Trophoblast cell (in vitro differentiated cells and primary cell): ENCODE data around the gene HMGN3.

Experiments used
- DNase-seq, 2 donors: peaks; one replicate each; pipeline ENCODE4 v3.0.0-alpha.2; 2016
- H2AFZ ChIP-seq: 2 replicates; pipeline ENCODE4 v1.6.1; 2013; ENCODE audit warnings: low read length, moderate library complexity, mild to moderate bottlenecking; ENCODE audit not compliant: insufficient read depth, poor library complexity
- H2AK5ac ChIP-seq: 2 replicates; pipeline ENCODE4 v1.6.1; 2013; ENCODE audit warnings: mild to moderate bottlenecking, low read length
- H2BK120ac ChIP-seq: 2 replicates; pipeline ENCODE4 v1.6.1; 2013; ENCODE audit warnings: low read length, mild to moderate bottlenecking, moderate library complexity; ENCODE audit not compliant: insufficient read depth, poor library complexity
- H2BK12ac ChIP-seq: 2 replicates; pipeline ENCODE4 v1.6.1; 2013; ENCODE audit warnings: mild to moderate bottlenecking, low read length, moderate library complexity
- H2BK5ac ChIP-seq: 2 replicates; pipeline ENCODE4 v1.6.1; 2013; ENCODE audit warnings: low read length, low read depth, moderate library complexity, mild to moderate bottlenecking; ENCODE audit not compliant: poor library complexity
- H3K14ac ChIP-seq: 2 replicates; pipeline ENCODE4 v1.6.1; 2013; ENCODE audit warnings: mild to moderate bottlenecking, low read length
- H3K18ac ChIP-seq: 2 replicates; pipeline ENCODE4 v1.6.1; 2013; ENCODE audit warnings: mild to moderate bottlenecking, low read length
- H3K23ac ChIP-seq: 2 replicates; pipeline ENCODE4 v1.6.1; 2013; ENCODE audit warnings: low read length
- H3K27ac ChIP-seq: 2 replicates; pipeline ENCODE4 v1.5.1; 2013; ENCODE audit warnings: low read depth, mild to moderate bottlenecking, inconsistent platforms, low read length, moderate library complexity
- H3K27me3 ChIP-seq: 2 replicates; pipeline ENCODE4 v1.6.1; 2013; ENCODE audit warnings: inconsistent platforms, mild to moderate bottlenecking, low read length, moderate library complexity; ENCODE audit not compliant: insufficient read depth
- H3K36me3 ChIP-seq, 2 experiments: 1 replicate in 1 of 2; 2 replicates in 1 of 2; pipeline ENCODE4 v1.6.1; 2013; ENCODE audit warnings: low read length in 2 of 2, mild to moderate bottlenecking in 2 of 2, moderate library complexity in 1 of 2; ENCODE audit not compliant: insufficient read depth in 2 of 2, control insufficient read depth in 1 of 2
- H3K4ac ChIP-seq: 2 replicates; pipeline ENCODE4 v1.6.1; 2013; ENCODE audit warnings: low read depth, mild to moderate bottlenecking, low read length, moderate library complexity
- H3K4me1 ChIP-seq, 2 experiments: 1 replicate in 1 of 2; 2 replicates in 1 of 2; pipeline ENCODE4 v1.6.1; 2013; ENCODE audit warnings: low read length in 2 of 2, mild to moderate bottlenecking in 2 of 2, moderate library complexity in 1 of 2; ENCODE audit not compliant: insufficient read depth in 2 of 2, control insufficient read depth in 1 of 2
- H3K4me2 ChIP-seq: 2 replicates; pipeline ENCODE4 v1.6.1; 2013; ENCODE audit warnings: inconsistent platforms, mild to moderate bottlenecking, low read length, moderate library complexity
- H3K4me3 ChIP-seq: 2 replicates; pipeline ENCODE4 v1.5.1; 2013; ENCODE audit warnings: mild to moderate bottlenecking, low read depth, low read length, inconsistent platforms
- H3K79me1 ChIP-seq: one replicate; pipeline ENCODE4 v1.6.1; 2013; ENCODE audit warnings: low read length
- H3K79me2 ChIP-seq: 2 replicates; pipeline ENCODE4 v1.6.1; 2013; ENCODE audit warnings: low read length, mild to moderate bottlenecking; ENCODE audit not compliant: control insufficient read depth, insufficient read depth, poor library complexity
- H3K9ac ChIP-seq: 2 replicates; pipeline ENCODE4 v1.6.1; 2013; ENCODE audit warnings: mild to moderate bottlenecking, low read length
- H3K9me3 ChIP-seq: 2 replicates; pipeline ENCODE4 v1.6.1; 2013; ENCODE audit warnings: low read depth, mild to moderate bottlenecking, control low read depth, inconsistent platforms, low read length; ENCODE audit not compliant: insufficient read depth
- H4K12ac ChIP-seq: 2 replicates; pipeline ENCODE4 v1.6.1; 2013; ENCODE audit warnings: low read depth, mild to moderate bottlenecking, low read length, moderate library complexity
- H4K8ac ChIP-seq: 2 replicates; pipeline ENCODE4 v1.6.1; 2013; ENCODE audit warnings: low read depth, mild to moderate bottlenecking, low read length, moderate library complexity
- H4K91ac ChIP-seq: one replicate; pipeline ENCODE4 v1.6.1; 2013; ENCODE audit warnings: low read depth, mild to moderate bottlenecking, low read length, moderate library complexity
- WGBS: extraction: QIAGEN DNeasy Blood & Tissue Kit; methylation state at CpG from one replicate; pipeline ENCODE4 v1.1.7; 2013; ENCODE audit warnings: missing lambda C conversion rate; ENCODE audit not compliant: insufficient read length, insufficient coverage; ENCODE audit errors: extremely low coverage; 5-methylcytosine and 5-hydroxymethylcytosine counted together

Gene HMGN3

DNA sequence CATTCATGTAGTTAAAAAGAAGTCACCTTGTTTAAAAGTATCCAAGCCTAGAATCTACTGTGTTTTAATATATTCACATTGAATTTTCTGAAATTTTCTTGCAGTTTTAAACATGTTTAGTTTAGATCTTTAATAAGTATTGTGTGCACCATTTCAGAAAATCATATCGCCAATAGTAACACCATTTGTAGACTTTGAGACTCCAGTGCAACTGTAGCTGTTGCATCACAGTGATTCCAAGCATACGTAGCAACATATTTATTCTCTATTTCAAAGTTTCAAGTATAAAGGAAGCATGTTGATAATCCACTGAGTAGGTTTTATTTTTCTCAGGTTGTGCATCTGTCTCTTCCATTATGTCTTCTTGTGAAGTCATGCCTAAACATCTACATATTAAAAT lies 46.4 kb downstream of the HMGN3 start:
- H4K12ac ChIP-seq = no peak overlapping the region
- no peaks in the 10 kb centered on the region for H3K4me1 ChIP-seq
- no peak overlapping the region for H3K4me2 ChIP-seq
- no peak overlapping the region for H4K91ac ChIP-seq
- no peak overlapping the region for H2AK5ac ChIP-seq
- H3K18ac ChIP-seq = no peak overlapping the region
- H2BK12ac ChIP-seq = no peak overlapping the region
- no peak overlapping the region for H3K9ac ChIP-seq
- H3K4ac ChIP-seq = no peak overlapping the region
- H3K4me3 ChIP-seq = no peak overlapping the region
- no peak overlapping the region for H2BK5ac ChIP-seq
- no peak overlapping the region for H4K8ac ChIP-seq
- H3K36me3 ChIP-seq = no peaks in the 10 kb centered on the region
- H3K23ac ChIP-seq = no peak overlapping the region
- H3K79me2 ChIP-seq = no peaks in the 10 kb centered on the region
- no peaks in the 10 kb centered on the region for H3K9me3 ChIP-seq
- H3K79me1 ChIP-seq = no peaks in the 10 kb centered on the region
- WGBS = no CpG with 5 or more reads among the region's 2 CpGs
- no peak overlapping the region for H2BK120ac ChIP-seq
- H3K27ac ChIP-seq = no peak overlapping the region
- no peak overlapping the region for H2AFZ ChIP-seq
- peak in 1 of 2 donors; percentile 46 for DNase-seq
- no peaks in the 10 kb centered on the region for H3K27me3 ChIP-seq
- H3K14ac ChIP-seq = no peak overlapping the region

DNA sequence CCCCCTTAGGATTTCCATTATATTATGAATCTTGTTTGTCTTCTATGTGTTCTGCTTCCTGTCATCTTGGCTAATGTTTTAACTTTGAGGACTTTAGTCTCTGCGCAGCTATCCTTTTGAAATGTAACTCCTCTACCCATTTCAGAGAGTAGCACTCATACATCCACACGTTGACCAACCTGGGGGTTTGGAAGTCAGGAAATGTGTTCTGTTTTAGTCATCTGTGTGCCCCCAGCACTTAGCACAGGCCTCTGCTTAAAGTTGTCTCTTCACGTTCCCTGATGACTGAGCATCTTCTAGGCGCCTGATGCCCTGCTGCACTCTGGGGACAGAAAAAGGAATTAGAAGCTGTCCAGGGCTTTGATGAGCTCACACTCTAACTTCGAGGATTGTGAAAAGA lies 47.9 kb downstream of the HMGN3 start:
- H3K27ac ChIP-seq = no peak overlapping the region
- H3K4ac ChIP-seq = no peak overlapping the region
- no peak overlapping the region for H2AFZ ChIP-seq
- H2BK12ac ChIP-seq = no peak overlapping the region
- H4K12ac ChIP-seq = no peak overlapping the region
- no peak overlapping the region for H3K4me2 ChIP-seq
- H3K4me1 ChIP-seq = no peaks in the 10 kb centered on the region
- H3K9me3 ChIP-seq = no peaks in the 10 kb centered on the region
- H3K27me3 ChIP-seq = no peaks in the 10 kb centered on the region
- no peak overlapping the region for H2BK120ac ChIP-seq
- no peaks in the 10 kb centered on the region for H3K36me3 ChIP-seq
- no peak for DNase-seq
- H3K4me3 ChIP-seq = no peak overlapping the region
- no peaks in the 10 kb centered on the region for H3K79me2 ChIP-seq
- no peaks in the 10 kb centered on the region for H3K79me1 ChIP-seq
- no peak overlapping the region for H2BK5ac ChIP-seq
- whole genome bisulfite sequencing = no CpG with 5 or more reads among the region's 5 CpGs
- H3K14ac ChIP-seq = no peak overlapping the region
- no peak overlapping the region for H3K18ac ChIP-seq
- no peak overlapping the region for H3K23ac ChIP-seq
- no peak overlapping the region for H4K91ac ChIP-seq
- H3K9ac ChIP-seq = no peak overlapping the region
- no peak overlapping the region for H2AK5ac ChIP-seq
- H4K8ac ChIP-seq = no peak overlapping the region

DNA sequence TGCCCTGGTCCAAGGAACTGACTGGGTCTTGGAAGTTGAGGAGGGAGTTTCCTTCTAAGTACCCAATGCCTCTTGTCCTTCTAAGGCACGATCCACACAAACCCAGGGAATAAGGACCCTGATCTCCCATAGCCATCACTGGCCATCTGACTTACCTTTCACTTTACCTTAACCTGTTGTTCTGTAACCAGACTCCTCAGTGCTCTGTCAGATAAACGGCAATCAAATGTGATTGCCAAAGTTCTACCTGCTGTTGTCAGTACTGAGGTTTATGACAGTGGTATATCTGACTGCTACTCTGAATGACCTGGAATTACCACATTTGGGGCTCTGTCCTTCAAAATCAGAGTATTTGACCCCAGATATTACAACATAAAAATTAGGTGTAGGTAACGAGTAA lies 49.8 kb downstream of the HMGN3 start:
- Histone ChIP-seq H3K4me1 (peaks cover 2 to 3% of the 10 kb centered on the region in 2 experiments), H3K9ac (no peak overlapping the region), H2BK5ac (no peak overlapping the region), H4K91ac (no peak overlapping the region), H3K9me3 (no peaks in the 10 kb centered on the region), H3K18ac (no peak overlapping the region), H3K4me2 (no peak overlapping the region), H3K27ac (no peak overlapping the region), H4K8ac (no peak overlapping the region), H3K36me3 (no peaks in the 10 kb centered on the region), H2AFZ (no peak overlapping the region), H3K27me3 (no peaks in the 10 kb centered on the region), H2BK12ac (no peak overlapping the region), H3K14ac (no peak overlapping the region), H3K79me2 (no peaks in the 10 kb centered on the region), H3K4me3 (no peak overlapping the region), H2BK120ac (no peak overlapping the region), H3K23ac (no peak overlapping the region), H4K12ac (no peak overlapping the region), H2AK5ac (no peak overlapping the region), H3K4ac (no peak overlapping the region), H3K79me1 (no peaks in the 10 kb centered on the region)
- DNase-seq = no peak
- no CpG with 5 or more reads among the region's 3 CpGs for WGBS

DNA sequence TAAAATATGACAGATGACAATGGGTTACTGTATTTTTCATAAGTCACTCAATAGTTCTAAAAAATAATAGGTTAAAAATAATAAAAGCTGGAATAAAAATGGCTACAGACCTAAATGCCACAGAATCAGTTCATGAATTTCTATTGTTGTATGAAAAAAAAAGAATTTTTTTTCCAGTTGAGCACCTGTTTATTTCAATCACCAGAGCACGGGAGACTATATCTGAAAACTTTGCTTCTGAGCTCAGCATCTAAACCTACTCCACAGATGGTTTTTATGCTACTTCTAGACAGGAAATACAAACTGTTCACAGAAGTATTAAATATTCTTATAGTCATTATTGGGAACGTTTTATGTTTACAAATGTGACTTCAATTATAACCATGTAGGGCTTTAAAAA lies 50.4 kb downstream of the HMGN3 start:
- H3K14ac ChIP-seq = no peak overlapping the region
- H4K91ac ChIP-seq = no peak overlapping the region
- H2BK12ac ChIP-seq = no peak overlapping the region
- WGBS = no CpG with 5 or more reads among the region's 2 CpGs
- H3K23ac ChIP-seq = no peak overlapping the region
- H3K9ac ChIP-seq = no peak overlapping the region
- no peaks in the 10 kb centered on the region for H3K36me3 ChIP-seq
- no peak overlapping the region for H3K27ac ChIP-seq
- H4K8ac ChIP-seq = no peak overlapping the region
- no peak overlapping the region for H3K4me3 ChIP-seq
- no peak overlapping the region for H2AFZ ChIP-seq
- H3K79me2 ChIP-seq = no peaks in the 10 kb centered on the region
- no peak overlapping the region for H3K4ac ChIP-seq
- H3K4me2 ChIP-seq = no peak overlapping the region
- peaks cover 2 to 3% of the 10 kb centered on the region in 2 experiments for H3K4me1 ChIP-seq
- H2BK120ac ChIP-seq = no peak overlapping the region
- H4K12ac ChIP-seq = no peak overlapping the region
- no peaks in the 10 kb centered on the region for H3K27me3 ChIP-seq
- no peak overlapping the region for H2BK5ac ChIP-seq
- no peak overlapping the region for H3K18ac ChIP-seq
- no peak overlapping the region for H2AK5ac ChIP-seq
- no peaks in the 10 kb centered on the region for H3K9me3 ChIP-seq
- DNase-seq = no peak
- no peaks in the 10 kb centered on the region for H3K79me1 ChIP-seq
